H9 (cell line): Measurements from ENCODE around the gene ZC3H15. TPM values are rescaled to one million over a fixed set of nuclear protein-coding genes. Genes with fewer than 3 reads are reported as not detected.

Experiments used
- DNase-seq: peaks from one replicate; pipeline ENCODE4 v3.0.0-alpha.2; 2017
- H2AFZ ChIP-seq: one replicate; pipeline ENCODE4 v1.6.1; 2013; ENCODE audit warnings: mild to moderate bottlenecking, low read length, control low read depth, moderate library complexity
- H2AK5ac ChIP-seq: 2 replicates; pipeline ENCODE4 v1.6.1; 2013; ENCODE audit warnings: low read length, control low read depth, mixed read lengths; ENCODE audit not compliant: insufficient read length
- H2BK120ac ChIP-seq: one replicate; pipeline ENCODE4 v1.6.1; 2013; ENCODE audit warnings: low read depth, mild to moderate bottlenecking, low read length, control low read depth, inconsistent platforms; ENCODE audit not compliant: poor library complexity, severe bottlenecking
- H2BK12ac ChIP-seq: 2 replicates; pipeline ENCODE4 v1.6.1; 2013; ENCODE audit warnings: low read length, control low read depth, mixed read lengths, low read depth; ENCODE audit not compliant: insufficient read length
- H2BK15ac ChIP-seq: 2 replicates; pipeline ENCODE4 v1.6.1; 2013; ENCODE audit warnings: low read depth, low read length, control low read depth
- H2BK20ac ChIP-seq: one replicate; pipeline ENCODE4 v1.6.1; 2013; ENCODE audit warnings: low read depth, mild to moderate bottlenecking, low read length, control low read depth, inconsistent platforms; ENCODE audit not compliant: poor library complexity, severe bottlenecking
- H2BK5ac ChIP-seq: 2 replicates; pipeline ENCODE4 v1.6.1; 2013; ENCODE audit warnings: low read length, control low read depth, mixed read lengths; ENCODE audit not compliant: insufficient read length
- H3K14ac ChIP-seq: 2 replicates; pipeline ENCODE4 v1.6.1; 2013; ENCODE audit warnings: low read length, control low read depth; ENCODE audit not compliant: insufficient read depth
- H3K18ac ChIP-seq: 2 replicates; pipeline ENCODE4 v1.6.1; 2013; ENCODE audit warnings: low read depth, mild to moderate bottlenecking, mixed read lengths, low read length, control low read depth; ENCODE audit not compliant: insufficient read length
- H3K23ac ChIP-seq: 2 replicates; pipeline ENCODE4 v1.6.1; 2013; ENCODE audit warnings: low read length, control low read depth, mixed read lengths, low read depth; ENCODE audit not compliant: insufficient read length
- H3K23me2 ChIP-seq: 2 replicates; pipeline ENCODE4 v1.6.1; 2013; ENCODE audit warnings: low read depth, mild to moderate bottlenecking, mixed read lengths, low read length, control low read depth; ENCODE audit not compliant: insufficient read length, poor library complexity, severe bottlenecking
- H3K27ac ChIP-seq: 2 replicates; pipeline ENCODE4 v1.5.1; 2013; ENCODE audit warnings: low read length, control low read depth, mixed read lengths, low read depth; ENCODE audit not compliant: insufficient read length
- H3K27me3 ChIP-seq: 2 replicates; pipeline ENCODE4 v1.6.1; 2013; ENCODE audit warnings: low read length, control low read depth, inconsistent platforms; ENCODE audit not compliant: insufficient read depth
- H3K4ac ChIP-seq: 2 replicates; pipeline ENCODE4 v1.6.1; 2013; ENCODE audit warnings: low read depth, mild to moderate bottlenecking, control low read depth, inconsistent platforms, low read length, moderate library complexity
- H3K4me1 ChIP-seq: 2 replicates; pipeline ENCODE4 v1.6.1; 2013; ENCODE audit warnings: low read length, control low read depth, inconsistent platforms; ENCODE audit not compliant: insufficient read depth
- H3K4me2 ChIP-seq: 2 replicates; pipeline ENCODE4 v1.6.1; 2013; ENCODE audit warnings: low read length, control low read depth, mixed read lengths; ENCODE audit not compliant: insufficient read length, insufficient read depth
- H3K56ac ChIP-seq: 2 replicates; pipeline ENCODE4 v1.6.1; 2013; ENCODE audit warnings: low read depth, mild to moderate bottlenecking, mixed read lengths, low read length, control low read depth; ENCODE audit not compliant: insufficient read length
- H3K79me1 ChIP-seq: 2 replicates; pipeline ENCODE4 v1.6.1; 2013; ENCODE audit warnings: low read depth, mild to moderate bottlenecking, moderate library complexity, low read length, control low read depth, inconsistent platforms; ENCODE audit not compliant: insufficient read depth, poor library complexity, severe bottlenecking
- H3K79me2 ChIP-seq: 2 replicates; pipeline ENCODE4 v1.6.1; 2013; ENCODE audit warnings: low read length, control low read depth, inconsistent platforms; ENCODE audit not compliant: insufficient read depth
- H3K9ac ChIP-seq: 2 replicates; pipeline ENCODE4 v1.6.1; 2013; ENCODE audit warnings: low read length, control low read depth, mixed read lengths; ENCODE audit not compliant: insufficient read length; ENCODE audit errors: extremely low read depth
- H3K9me3 ChIP-seq: one replicate; pipeline ENCODE4 v1.6.1; 2013; ENCODE audit warnings: low read depth, low read length, inconsistent platforms; ENCODE audit not compliant: control insufficient read depth
- H3T11ph ChIP-seq: one replicate; pipeline ENCODE4 v1.6.1; 2013; ENCODE audit warnings: mild to moderate bottlenecking, low read length, control low read depth, inconsistent platforms
- H4K20me1 ChIP-seq: one replicate; pipeline ENCODE4 v1.6.1; 2013; ENCODE audit not compliant: control insufficient read depth, insufficient read length, insufficient read depth
- H4K5ac ChIP-seq: 2 replicates; pipeline ENCODE4 v1.6.1; 2013; ENCODE audit warnings: low read depth, mild to moderate bottlenecking, mixed read lengths, low read length, control low read depth; ENCODE audit not compliant: insufficient read length
- H4K8ac ChIP-seq: replicated peaks from 2 replicates; pipeline ENCODE4 v1.6.1; 2013; ENCODE audit warnings: low read length, control low read depth, mixed read lengths, low read depth; ENCODE audit not compliant: insufficient read length
- H4K91ac ChIP-seq: 2 replicates; pipeline ENCODE4 v1.6.1; 2013; ENCODE audit warnings: low read depth, mild to moderate bottlenecking, moderate library complexity, mixed read lengths, low read length, control low read depth; ENCODE audit not compliant: insufficient read length
- H3K27ac Mint-ChIP-seq, 3 experiments: 2 replicates in 2 of 3; 3 replicates in 1 of 3; pipeline ENCODE4 v1.8.0; 2020 to 2021; ENCODE audit warnings: mixed read lengths in 3 of 3, mild to moderate bottlenecking in 1 of 3, moderate library complexity in 1 of 3
- H3K27me3 Mint-ChIP-seq: 2 replicates; pipeline ENCODE4 v1.8.0; 2021; ENCODE audit warnings: low read depth, mild to moderate bottlenecking, moderate library complexity, mixed read lengths
- H3K36me3 Mint-ChIP-seq, 3 experiments: 2 replicates in 2 of 3; 3 replicates in 1 of 3; pipeline ENCODE4 v1.8.0; 2020 to 2021; ENCODE audit warnings: low read depth in 3 of 3, mixed read lengths in 3 of 3; ENCODE audit not compliant: insufficient read depth in 1 of 3
- H3K4me1 Mint-ChIP-seq, 2 experiments: 2 replicates each; pipeline ENCODE4 v1.8.0; 2020; ENCODE audit warnings: mixed read lengths in 2 of 2
- H3K4me3 Mint-ChIP-seq, 2 experiments: 2 replicates in 1 of 2; 3 replicates in 1 of 2; pipeline ENCODE4 v1.8.0; 2020 to 2021; ENCODE audit warnings: mild to moderate bottlenecking in 2 of 2, mixed read lengths in 2 of 2, moderate library complexity in 1 of 2
- H3K9me3 Mint-ChIP-seq, 2 experiments: 2 replicates in 1 of 2; 3 replicates in 1 of 2; pipeline ENCODE4 v1.8.0; 2020; ENCODE audit warnings: mild to moderate bottlenecking in 2 of 2, mixed read lengths in 2 of 2, moderate library complexity in 1 of 2
- CTCF ChIP-seq: fragments of 200-600 bp; sonication (generic); conservative IDR thresholded peaks from 3 replicates; pipeline ENCODE4 v1.8.0; 2021; ENCODE audit warnings: antibody characterized with exemption, mild to moderate bottlenecking
- total RNA-seq: library from RNA; stranded (reverse); gene quantifications from 2 replicates; pipeline ENCODE4 v1.2.1, GENCODE V29; 2021

The ZC3H15 gene
- total RNA-seq, 1 experiment from 2014 or later: 71.3 TPM

DNA sequence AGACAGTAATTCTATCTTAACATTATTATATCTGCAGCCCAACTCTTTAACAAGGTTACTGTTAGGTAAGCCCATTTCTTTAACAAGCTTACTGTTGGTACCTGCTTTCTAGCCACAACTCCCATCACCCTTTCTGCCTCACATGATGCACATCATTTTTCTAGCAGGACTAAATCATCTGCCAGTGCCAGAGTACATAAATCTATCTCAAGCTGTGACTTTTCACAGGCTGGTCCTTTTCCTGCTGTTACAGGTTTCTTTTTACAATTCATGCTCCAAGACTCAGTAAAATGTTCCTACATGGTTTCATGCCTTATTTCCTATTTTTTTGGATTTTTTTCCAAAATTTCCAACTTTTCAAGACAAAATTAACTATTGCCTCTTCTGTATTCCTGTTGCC lies 30.4 kb upstream of the ZC3H15 start:
- H3K23me2 ChIP-seq: no peaks in the 10 kb centered on the region
- H2BK12ac ChIP-seq: no peak overlapping the region
- peaks cover 2 to 6% of the 10 kb centered on the region in 2 experiments for H3K4me1 Mint-ChIP-seq
- no peak overlapping the region for H3K14ac ChIP-seq
- no peaks in the 10 kb centered on the region; a peak in 2 of 7 replicates for H3K36me3 Mint-ChIP-seq
- no peak overlapping the region for H3K23ac ChIP-seq
- H2BK20ac ChIP-seq: no peak overlapping the region
- H3K4ac ChIP-seq: no peak overlapping the region
- H3K27ac ChIP-seq: no peak overlapping the region
- H4K5ac ChIP-seq: no peak overlapping the region
- no peaks in the 10 kb centered on the region for H3K9me3 Mint-ChIP-seq
- no peaks in the 10 kb centered on the region for H3K79me2 ChIP-seq
- H2BK15ac ChIP-seq: no peak overlapping the region
- H3K4me3 Mint-ChIP-seq: no peak overlapping the region
- H2BK5ac ChIP-seq: no peak overlapping the region
- no peak overlapping the region for H3K9ac ChIP-seq
- H3K27ac Mint-ChIP-seq: no peak overlapping the region
- TF ChIP-seq CTCF: no peak
- no peak overlapping the region for H3K56ac ChIP-seq
- H3K4me2 ChIP-seq: no peak overlapping the region
- H3T11ph ChIP-seq: no peak overlapping the region
- H3K18ac ChIP-seq: no peak overlapping the region
- H4K20me1 ChIP-seq: no peaks in the 10 kb centered on the region
- H3K27me3 ChIP-seq: no peaks in the 10 kb centered on the region
- H3K4me1 ChIP-seq: no peaks in the 10 kb centered on the region
- H3K27me3 Mint-ChIP-seq: no peaks in the 10 kb centered on the region
- no peak for DNase-seq
- H4K91ac ChIP-seq: no peak overlapping the region
- H3K9me3 ChIP-seq: no peaks in the 10 kb centered on the region
- H4K8ac ChIP-seq: no peak overlapping the region
- H3K79me1 ChIP-seq: no peaks in the 10 kb centered on the region
- H2AFZ ChIP-seq: no peak overlapping the region
- H2BK120ac ChIP-seq: no peak overlapping the region
- no peak overlapping the region for H2AK5ac ChIP-seq
